Lung microvascular endothelial cell (primary cell): ENCODE measurements around the gene GPRASP1. TPM values are rescaled to one million over a fixed set of nuclear protein-coding genes. Genes with fewer than 3 reads are reported as not detected.
"Not testable (repeated sequence)": the region's sequence is repeated elsewhere in the genome, so short reads cannot be mapped to it uniquely, and the experiment has no call there.

Source experiments
- DNase-seq, 2 donors: peaks; one replicate each; pipeline versions ENCODE4 v3.0.0 to v3.0.0-alpha.2; 2010; ENCODE audit warnings: low read depth in 2 of 2
- total RNA-seq: library from RNA; depleted of rRNA; stranded (reverse); fragments of >200 nt; gene quantifications from 2 replicates; pipeline ENCODE4 v1.2.1, GENCODE V29; 2014

Gene GPRASP1
- 0.65 and 1.4 TPM in 2 replicates for total RNA-seq

DNA sequence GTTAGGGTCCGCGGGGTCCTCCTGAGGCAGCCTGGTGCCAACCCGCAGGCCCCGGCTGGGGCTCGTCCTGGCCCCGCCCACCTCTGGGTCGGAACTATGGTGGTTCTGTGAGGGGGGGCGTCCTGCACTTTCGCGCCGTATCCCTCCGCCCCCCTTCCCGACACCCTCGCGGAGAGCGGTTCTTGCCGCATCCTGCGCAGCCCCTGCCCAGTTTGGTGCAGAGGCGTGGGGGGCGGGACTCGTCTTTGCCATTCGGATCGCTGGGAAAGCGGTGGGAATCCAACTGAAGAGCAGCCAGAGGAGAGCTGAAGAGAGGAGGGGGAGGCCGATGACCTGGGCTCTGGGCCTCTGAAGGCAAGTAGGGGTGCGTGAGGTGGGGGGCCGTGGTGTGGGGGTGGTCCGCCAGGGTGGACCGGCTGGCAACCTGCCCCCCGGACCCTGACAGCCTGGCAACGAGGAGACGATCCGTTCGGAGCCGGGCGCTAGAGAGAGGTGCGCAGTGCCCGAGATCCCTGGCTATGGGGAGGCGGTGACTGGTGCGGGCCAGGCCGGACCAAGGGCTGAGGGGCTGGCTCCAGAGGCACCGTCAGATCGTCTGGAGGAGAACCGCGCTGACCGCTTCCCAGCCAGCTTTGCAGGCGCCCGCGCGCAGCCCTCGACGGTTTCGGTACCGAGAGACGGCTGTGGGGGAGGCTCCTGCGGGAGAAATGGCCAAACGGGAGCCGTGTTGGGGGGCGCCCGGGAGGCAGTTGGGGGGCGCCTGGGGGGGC is at the start of gene GPRASP1:
Gene GPRASP1, plus strand, starts transcription at position 242 of the 770 bp plus-strand sequence. CDS start 2,431 bp downstream, outside the sequence.
- DNase-seq = peak; percentile 21 to 60

DNA sequence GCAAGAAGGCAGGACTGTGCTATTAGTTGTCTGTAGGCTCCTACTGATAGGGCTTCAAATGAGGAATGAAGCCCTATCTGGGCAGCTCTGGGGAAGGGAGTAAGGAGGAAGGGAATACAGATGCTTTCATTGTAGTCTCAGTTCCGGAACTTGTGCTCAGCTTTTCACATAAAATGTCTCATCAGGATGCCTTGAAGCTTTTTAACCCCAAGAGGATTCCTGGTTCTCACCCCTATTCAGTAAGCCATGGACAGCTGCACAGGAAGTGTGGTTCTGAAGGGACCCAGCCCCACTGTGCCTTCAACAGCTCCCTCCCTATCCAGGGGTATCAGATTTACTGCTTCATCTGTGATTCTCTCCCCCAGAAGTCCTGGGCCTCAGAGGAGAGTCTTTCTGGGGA is 47.0 kb upstream of the GPRASP1 start:
- no peak for DNase-seq

- no peak for DNase-seq
Measured at GRCh38 chrX:102606115-102606514, 45.2 kb upstream of the GPRASP1 start.

GRCh38 chrX:102610905-102611304 is 40.4 kb upstream of the GPRASP1 start:
- DNase-seq = no peak

DNA sequence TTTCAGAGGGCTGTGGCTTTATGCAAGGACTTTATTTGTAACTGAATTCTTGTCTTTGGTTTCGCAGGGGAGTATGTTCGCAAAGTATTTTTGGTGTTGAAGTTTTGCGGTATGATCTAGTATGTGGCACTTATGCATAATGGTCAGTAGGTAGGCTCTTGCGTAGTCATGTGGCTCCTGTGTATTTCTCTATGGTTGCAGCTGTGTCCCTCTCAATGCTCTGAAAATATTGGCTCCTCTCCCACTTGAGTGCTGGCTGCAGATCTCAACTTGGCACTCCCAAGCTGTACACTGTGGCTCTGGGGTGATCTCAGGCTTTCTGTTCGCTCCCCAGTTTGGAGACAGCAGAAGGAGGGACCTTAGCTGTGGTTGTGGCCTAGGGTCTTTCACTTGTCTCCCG is 27.2 kb upstream of the GPRASP1 start:
- no peak for DNase-seq

DNA sequence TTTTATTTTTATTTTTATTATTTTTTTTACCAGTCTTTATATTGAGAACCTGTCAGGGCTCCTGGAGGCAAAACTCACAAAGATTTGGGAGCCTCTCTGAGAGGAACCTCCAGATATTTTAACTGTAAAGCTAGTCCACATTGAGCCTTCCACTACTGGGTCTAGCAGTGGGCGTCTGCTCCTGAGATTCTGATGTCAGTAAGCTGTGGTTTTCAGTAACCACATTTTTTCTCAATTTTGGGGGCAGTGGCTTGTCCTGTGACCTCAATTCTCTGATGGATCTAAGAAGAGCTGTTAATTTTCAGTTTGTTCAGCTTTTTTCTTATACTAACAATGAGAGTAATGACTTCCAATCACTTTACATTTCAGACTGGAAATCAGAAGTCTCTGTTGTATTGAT is 23.6 kb upstream of the GPRASP1 start:
- DNase-seq = no peak

- no peak for DNase-seq
Measured at GRCh38 chrX:102637561-102637960, 13.7 kb upstream of the GPRASP1 start.

- no peak for DNase-seq
Measured at GRCh38 chrX:102650903-102651241, 411 bp upstream of the GPRASP1 start.

DNA sequence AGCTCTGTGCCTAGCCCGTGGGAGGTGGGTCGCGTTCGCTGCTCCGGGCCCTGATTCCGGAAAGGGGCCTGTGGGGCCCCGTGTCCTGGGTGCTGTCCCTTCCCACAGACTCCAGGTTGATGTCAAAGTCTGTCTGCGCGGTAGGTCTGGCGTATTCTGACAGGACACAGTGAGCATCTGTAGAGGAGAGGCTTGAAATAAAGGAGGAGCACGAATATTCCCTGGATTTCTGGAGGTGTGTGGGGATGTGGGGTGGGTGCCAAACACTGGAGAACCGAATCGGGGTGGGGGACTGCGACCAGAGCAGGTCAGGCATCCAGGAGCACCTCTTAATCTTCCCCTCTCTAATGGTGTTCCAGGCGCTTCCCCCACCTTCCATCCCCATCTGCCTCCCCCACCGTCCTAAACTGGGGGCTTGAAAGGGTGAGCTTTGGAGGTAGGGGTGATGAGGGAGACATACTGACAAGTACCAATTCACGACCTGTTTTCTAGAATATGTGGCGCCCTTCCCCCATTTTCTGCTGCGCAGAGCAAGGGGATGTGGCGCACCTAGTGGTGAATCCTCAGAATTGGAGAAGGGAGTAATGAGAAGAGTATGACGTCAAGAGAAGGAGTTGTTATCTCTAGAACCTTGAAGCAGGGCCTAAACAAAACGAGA is 877 bp downstream of the GPRASP1 start:
- peak; percentile 44 to 45 for DNase-seq

DNA sequence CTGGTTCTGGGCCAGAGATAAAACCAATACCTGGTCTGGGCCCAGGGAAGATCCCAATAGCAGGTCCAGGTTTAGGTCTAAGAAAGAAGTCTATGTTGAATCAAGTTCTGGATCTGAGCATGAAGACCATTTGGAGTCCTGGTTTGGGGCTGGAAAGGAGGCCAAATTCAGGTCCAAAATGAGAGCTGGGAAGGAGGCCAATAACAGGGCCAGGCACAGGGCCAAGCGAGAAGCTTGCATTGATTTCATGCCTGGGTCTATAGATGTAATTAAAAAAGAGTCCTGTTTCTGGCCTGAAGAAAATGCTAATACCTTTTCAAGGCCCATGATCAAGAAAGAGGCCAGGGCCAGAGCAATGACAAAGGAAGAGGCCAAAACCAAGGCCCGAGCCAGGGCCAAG is 3.4 kb downstream of the GPRASP1 start:
- DNase-seq = no peak

- peak in 1 of 2 donors; percentile 13 for DNase-seq
Measured at GRCh38 chrX:102658556-102658955, 7.3 kb downstream of the GPRASP1 start.

- DNase-seq = peak; percentile 72 to 74
Measured at GRCh38 chrX:102659790-102660757, 8.8 kb downstream of the GPRASP1 start.

DNA sequence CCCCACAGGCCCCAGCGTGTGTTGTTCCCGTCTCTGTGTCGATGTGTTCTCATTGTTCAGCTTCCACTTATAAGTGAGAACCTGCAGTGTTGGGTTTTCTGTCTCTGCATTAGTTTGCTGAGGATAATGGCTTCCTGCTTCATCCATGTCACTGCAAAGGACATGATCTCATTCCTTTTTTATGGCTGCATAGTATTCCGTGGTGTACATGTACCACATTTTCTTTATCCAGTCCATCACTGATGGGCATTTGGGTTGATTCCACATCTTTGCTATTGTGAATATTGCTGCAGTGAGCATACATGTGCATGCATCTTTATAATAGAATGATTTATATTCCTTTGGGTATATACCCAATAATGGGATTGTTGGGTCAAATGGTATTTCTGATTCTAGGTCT is 12.5 kb downstream of the GPRASP1 start:
- not testable (repeated sequence) for DNase-seq

DNA sequence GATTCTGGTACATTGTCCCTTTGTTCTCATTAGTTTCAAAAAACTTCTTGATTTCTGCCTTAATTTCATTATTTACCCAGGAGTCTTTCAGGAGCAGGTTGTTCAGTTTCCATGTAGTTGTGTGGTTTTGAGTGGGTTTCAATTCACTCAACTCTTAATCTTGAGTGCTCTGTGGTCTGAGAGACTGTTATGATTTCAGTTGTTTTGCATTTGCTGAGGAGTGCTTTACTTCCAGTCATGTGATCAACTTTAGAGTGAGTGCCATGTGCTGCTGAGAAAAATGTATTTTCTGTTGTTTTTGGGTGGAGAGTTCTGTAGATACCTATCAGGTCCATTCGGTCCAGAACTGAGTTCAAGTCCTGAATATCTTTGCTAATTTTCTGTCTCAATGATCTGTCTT is 15.8 kb downstream of the GPRASP1 start:
- DNase-seq = not testable (repeated sequence)

DNA sequence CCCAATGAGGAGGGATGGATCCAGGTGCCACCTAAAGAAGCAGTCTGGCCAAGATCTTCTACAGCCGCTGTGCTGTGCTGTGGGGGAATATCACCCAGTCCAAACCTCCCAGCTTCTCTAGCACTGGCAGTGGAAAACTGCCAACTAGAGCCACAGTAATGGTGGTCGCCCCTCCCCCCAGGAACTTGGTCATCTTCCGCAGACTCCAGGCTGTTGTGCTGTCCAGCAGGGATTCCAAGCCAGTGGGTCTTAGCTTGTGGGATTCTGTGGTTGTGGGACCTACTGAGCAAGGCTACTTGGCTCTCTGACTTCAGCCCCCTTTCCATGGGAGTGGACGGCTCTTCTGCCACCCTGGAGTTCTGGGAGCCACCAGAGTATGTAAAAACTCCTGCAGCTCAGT is 18.2 kb downstream of the GPRASP1 start:
- DNase-seq = peak; percentile 51 to 82

GRCh38 chrX:102672856-102673255 is 21.6 kb downstream of the GPRASP1 start:
- no peak for DNase-seq

DNA sequence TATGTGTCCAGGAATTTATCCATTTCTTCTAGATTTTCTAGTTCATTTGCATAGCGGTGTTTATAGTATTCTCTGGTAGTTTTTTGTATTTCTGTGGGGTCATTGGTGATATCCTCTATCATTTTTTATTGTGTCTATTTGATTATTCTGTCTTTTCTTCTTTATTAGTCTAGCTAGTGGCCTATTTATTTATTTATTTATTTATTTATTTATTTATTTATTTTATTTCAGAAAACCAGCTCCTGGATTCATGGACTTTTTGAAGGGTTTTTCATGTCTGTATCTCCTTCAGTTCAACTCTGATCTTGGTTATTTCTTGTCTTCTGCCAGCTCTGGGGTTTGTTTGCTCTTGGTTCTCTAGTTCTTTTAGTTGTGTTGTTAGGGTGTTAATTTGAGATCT is 26.2 kb downstream of the GPRASP1 start:
- not testable (repeated sequence) for DNase-seq

DNA sequence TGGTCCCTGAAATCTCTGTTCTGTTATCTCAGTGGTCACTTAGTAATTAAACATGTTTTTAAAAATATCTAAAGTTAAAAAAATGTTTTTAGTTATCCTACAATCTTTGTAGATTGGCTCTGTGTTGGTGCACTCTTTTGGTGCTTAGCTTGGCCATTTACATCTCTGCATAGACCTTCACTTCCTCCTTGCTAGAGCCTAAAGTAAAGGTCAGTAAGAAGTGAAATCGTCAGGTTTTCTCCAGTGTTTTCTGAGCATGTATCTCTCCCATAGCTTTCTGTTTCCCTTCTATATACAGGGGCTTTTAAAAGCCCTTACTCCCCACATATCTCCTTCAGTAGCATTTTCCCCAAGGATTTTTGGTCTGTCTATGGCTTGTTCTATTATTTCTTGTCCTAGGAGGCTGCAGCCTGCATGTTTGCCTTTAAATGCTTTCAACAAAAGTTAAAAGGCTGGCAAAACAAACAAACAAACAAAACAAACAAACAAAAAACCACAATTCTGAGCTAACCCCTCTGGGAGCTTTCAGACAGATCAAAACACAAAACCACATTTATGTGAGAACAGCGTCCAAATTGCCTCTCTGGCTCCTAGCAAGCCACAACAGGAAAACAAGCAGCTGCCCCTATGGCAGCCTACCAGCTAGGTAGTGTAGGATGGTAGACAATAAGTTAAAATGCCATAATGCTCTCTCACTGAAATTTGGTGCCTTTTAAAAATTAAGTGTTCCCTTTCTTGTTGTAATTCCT is 33.7 kb downstream of the GPRASP1 start:
- no peak for DNase-seq

DNA sequence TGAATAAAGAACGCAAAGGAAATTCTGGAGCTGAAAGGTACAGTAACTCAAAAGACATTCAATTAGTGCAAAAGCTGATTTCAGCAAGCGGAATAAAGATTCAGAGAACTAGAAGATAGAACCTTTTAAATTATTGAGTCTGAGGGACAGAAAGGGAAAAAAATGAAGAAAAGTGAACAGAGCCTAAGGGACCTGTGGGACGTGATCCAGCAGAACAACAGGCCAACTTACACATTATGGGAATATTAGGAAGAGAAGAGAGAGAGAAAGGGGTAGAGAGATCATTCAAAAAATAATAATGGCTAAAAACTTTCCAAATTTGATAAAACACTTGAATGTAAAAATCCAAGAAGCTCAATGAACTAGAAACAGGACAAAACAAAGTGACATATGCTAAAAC is 43.5 kb downstream of the GPRASP1 start:
- DNase-seq = no peak

- no peak for DNase-seq
Measured at GRCh38 chrX:102696306-102696705, 45.0 kb downstream of the GPRASP1 start.

DNA sequence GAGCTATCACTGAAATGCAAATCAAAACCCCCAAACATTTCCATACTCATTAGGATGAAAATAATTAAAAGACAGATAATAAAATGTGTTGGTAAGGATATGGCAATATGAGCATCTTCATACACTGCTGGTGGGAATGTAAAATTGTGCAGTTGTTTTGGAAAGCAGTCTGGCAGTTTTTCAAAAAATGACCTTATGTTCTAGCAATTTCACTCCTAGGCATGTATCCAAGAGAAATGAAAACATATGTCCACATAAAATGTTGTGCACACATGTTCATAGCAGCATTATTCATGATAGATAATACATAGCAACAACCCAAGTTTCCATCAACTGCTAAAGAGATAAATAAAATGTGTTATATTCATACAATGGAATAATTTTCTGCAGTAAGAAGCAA is 46.2 kb downstream of the GPRASP1 start:
- peak; percentile 4 to 29 for DNase-seq
